IPS-18c (cell line): ENCODE data around the gene NAV2.
"Not testable (repeated sequence)": the region's sequence is repeated elsewhere in the genome, so short reads cannot be mapped to it uniquely, and the experiment has no call there.

Experiments used
- H3K4me3 ChIP-seq: 2 replicates; pipeline ENCODE4 v1.7.0; 2013; ENCODE audit warnings: low read depth, mild to moderate bottlenecking, low read length, moderate library complexity; ENCODE audit not compliant: insufficient read depth
- H3K9me3 ChIP-seq: one replicate; pipeline ENCODE4 v1.6.1; 2013; ENCODE audit warnings: mild to moderate bottlenecking, low read length, moderate library complexity; ENCODE audit not compliant: control insufficient read depth, insufficient read depth

NAV2 gene

GRCh38 chr11:20113149-20113438 is 400.5 kb downstream of the NAV2 start:
- Histone ChIP-seq H3K4me3 (no peak overlapping the region), H3K9me3 (no peaks in the 10 kb centered on the region)

GRCh38 chr11:20114588-20114987 is 402.0 kb downstream of the NAV2 start:
- Histone ChIP-seq H3K9me3 (no peaks in the 10 kb centered on the region), H3K4me3 (no peak overlapping the region)

- Histone ChIP-seq H3K9me3 (no peaks in the 10 kb centered on the region), H3K4me3 (no peak overlapping the region)
These were observed 404.2 kb downstream of the NAV2 start for GRCh38 chr11:20116825-20117224.

GRCh38 chr11:20117291-20117690 is 404.7 kb downstream of the NAV2 start:
- no peaks in the 10 kb centered on the region for H3K9me3 ChIP-seq
- H3K4me3 ChIP-seq = no peak overlapping the region

DNA sequence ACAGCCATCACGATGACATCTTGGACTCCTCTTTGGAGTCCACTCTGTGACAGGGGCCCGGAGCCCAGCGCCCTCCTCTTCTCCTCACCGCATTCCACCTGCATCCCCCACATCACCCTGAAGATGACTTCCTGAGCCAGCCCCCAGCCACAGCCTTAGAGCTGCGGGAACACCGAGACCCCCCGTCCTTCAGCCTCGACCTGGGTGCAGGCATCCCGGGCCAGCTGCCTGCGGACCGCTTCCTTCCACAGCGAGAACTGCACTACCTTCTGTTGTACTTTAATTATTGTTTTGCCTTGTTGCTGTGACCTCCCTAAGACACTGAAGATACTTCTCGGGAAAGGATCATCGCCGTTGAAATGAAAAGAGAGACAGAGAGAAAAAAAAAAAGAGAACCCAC is 405.6 kb downstream of the NAV2 start:
- Histone ChIP-seq H3K9me3 (no peaks in the 10 kb centered on the region), H3K4me3 (no peak overlapping the region)

DNA sequence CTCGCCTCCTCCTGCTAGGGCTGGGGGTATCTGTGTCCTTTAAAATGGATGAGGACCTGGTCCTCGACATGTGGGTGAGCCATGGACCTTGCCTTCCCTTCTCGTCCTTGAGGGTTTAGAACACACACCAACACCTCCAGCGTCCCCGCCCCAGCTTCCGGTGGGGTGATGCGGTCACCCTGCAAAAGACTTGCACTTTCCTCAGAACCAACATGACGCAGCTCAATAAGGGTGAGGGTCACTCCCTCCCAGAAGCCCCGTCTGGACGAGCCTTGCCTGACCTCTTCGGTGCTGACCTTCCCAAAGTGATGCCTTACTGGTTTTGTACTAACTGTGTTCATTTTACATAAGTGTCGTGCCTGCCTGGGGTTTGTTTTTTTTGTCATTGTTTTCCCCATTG is 406.7 kb downstream of the NAV2 start:
- no peaks in the 10 kb centered on the region for H3K9me3 ChIP-seq
- no peak overlapping the region for H3K4me3 ChIP-seq

DNA sequence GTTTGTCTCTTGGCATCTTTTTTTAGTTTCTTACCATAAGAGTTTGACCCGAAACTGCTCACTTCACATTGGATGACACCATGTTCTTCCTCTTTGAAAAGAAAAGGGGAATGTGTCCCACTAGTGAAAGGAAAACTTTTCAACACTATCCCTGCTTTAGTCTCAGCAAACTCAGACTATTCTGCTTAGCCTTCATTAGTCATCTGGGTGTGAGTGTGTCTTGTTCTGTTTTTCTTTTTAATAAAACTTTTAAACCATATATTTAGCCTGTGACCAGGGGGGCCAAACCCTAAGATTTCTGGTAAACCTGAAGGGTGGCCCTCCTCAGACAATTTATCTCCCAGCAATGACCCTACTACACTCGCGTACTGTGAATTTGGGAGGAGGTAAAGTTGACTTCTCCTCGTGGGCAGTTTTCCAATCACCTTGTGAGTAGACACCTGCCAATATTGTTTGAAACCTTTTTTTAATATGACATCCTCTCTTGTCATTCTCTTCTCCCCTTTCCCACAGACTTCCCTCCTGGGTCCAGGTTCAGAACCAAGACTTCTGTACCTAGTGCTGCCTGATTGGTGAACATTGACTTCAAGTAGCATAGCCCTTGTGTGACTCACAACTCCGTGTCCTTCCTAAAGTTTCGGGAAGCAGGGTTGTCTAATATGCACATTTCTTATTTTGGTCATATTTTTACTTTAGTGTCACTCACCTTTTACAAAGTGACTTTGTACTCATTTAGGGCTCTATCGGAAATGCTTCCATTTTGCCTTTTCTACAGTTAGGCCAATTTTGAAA is 407.7 kb downstream of the NAV2 start:
- Histone ChIP-seq H3K9me3 (no peaks in the 10 kb centered on the region), H3K4me3 (no peak overlapping the region)

GRCh38 chr11:20122131-20122530 is 409.5 kb downstream of the NAV2 start:
- H3K9me3 ChIP-seq = no peaks in the 10 kb centered on the region
- no peak overlapping the region for H3K4me3 ChIP-seq

DNA sequence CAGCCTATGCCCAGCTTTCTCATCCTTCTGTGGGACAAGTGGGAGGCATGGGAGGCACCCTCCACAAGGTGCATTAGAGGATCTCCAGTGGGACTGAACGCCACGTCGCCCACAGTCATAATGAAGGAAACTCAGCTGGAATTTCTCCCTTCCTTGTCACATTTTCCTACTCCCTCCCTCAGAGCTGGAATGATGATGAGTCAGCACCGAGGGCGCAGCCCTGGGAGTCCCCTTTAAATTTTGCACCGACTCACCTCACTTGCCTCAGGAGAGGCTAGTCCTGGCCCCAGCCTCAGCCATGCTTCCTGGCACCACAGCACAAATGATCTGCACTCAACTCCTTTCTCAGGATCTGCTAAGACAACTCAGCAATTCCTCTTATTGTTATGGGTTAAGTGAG is 413.3 kb downstream of the NAV2 start:
- H3K9me3 ChIP-seq = no peaks in the 10 kb centered on the region
- H3K4me3 ChIP-seq = no peak overlapping the region

GRCh38 chr11:20126724-20127123 is 414.1 kb downstream of the NAV2 start:
- H3K4me3 ChIP-seq = no peak overlapping the region
- H3K9me3 ChIP-seq = no peaks in the 10 kb centered on the region

DNA sequence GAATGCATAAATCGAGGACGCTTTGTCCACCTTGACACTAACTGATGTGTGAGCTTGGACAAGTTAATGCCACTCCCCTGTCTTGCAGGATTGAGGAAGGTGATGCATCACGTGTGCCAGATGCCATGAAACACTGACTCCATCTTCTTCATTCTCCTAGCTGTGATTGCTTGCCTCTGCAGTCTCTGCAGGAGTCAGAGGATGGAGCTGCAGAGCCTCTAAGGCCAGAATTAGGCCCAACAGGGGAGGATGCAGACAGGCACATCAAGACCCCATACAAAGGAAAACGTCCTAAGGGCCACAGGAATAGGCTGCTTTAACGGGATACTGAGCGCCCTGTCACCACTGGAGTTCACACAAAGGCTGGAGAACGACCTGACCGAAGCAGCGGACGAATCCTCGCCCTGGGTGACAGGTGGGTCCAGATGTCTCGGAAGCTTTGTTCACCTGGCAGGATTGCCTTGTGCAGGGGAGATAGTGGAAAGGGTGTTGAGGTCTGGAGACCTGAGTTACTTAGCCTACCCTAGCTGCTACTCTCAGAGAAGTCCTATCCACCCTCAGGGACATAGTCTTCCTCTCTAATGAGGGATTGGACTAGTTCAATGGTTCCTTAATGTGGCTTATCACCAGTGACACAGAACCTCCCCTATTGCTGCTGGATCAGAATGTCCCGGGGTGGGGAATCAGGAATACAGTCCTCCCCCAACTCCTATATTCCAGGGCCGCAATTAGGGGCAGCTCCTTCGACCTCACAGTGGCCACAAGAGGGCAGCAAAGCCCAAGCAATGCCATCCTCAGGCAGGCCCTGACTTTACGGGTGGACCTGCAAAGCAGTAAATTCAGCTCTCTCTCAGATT is 415.3 kb downstream of the NAV2 start:
- H3K9me3 ChIP-seq = no peaks in the 10 kb centered on the region
- no peak overlapping the region for H3K4me3 ChIP-seq

- H3K9me3 ChIP-seq, H3K4me3 ChIP-seq: not testable (repeated sequence)
These were observed 415.8 kb downstream of the NAV2 start for GRCh38 chr11:20128528-20128825.

GRCh38 chr11:20129665-20130064 is 417.0 kb downstream of the NAV2 start:
- Histone ChIP-seq H3K9me3 (no peaks in the 10 kb centered on the region), H3K4me3 (no peak overlapping the region)

DNA sequence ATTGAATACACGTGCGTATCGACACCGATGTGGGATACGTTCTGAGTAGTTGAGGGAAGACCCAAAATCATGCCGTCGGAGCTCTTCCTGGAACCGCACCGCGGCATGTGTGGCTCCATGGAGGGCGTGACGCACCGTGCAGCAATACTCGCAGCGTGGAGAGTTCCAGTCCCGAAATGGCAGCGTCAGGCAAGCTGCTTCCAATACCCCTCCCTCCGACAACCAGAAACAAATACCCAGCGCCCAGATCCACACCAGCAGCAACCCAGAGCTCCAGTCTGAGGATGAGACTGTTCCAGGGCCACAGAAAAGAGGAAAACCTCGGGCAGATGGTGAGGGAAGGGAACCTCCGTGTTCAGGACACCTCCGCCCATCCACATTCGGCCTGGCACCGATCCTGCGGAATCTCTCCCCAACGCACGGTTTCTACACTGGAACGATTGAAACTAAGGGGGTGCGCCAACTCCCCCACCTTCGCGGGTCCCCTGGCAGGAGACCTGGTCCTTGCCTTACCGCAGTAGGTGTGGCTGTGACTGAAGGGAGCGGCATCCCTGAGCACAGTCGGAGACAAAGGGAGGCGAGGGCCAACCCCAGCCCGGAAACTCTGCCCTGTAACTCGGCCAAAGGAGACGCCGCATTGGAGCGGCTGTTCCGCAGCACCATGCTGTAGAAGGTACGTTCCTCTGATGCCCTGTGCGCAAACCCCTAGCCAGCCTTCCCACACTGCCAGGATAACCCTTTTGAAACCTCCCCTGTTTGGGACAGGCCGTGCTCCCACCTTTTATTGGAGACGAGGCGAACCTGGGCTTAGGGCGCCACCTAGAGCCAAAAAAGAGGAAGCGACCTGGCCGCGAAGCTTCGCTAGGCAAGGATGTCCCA is 419.4 kb downstream of the NAV2 start:
- H3K4me3 ChIP-seq = peak overlapping the region; percentile 17
- peaks cover 2% of the 10 kb centered on the region for H3K9me3 ChIP-seq

- Histone ChIP-seq H3K4me3 (no peak overlapping the region), H3K9me3 (peaks cover 2% of the 10 kb centered on the region)
These were observed 420.0 kb downstream of the NAV2 start for GRCh38 chr11:20132667-20133039.

GRCh38 chr11:20134991-20135736 is 422.5 kb downstream of the NAV2 start:
- Histone ChIP-seq H3K9me3 (peaks cover 2% of the 10 kb centered on the region), H3K4me3 (no peak overlapping the region)

DNA sequence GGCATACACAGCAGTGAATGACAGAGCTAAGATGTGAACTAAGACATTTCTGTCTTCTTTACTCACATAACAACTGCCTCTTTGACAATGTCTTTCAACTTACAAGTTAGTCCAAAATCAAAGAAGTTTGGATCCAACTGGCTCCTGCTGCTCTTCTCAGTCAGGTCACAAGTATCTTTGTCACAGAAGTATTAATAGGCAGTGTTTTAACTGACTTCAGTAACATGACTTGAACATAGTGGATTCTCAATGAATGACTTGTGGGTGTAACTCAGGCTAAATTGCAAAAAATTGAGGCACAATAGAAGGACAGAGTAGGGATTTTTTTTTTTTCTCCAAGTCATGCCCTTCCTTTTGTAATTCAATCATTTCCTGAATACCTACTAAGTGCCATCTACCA is 425.0 kb downstream of the NAV2 start:
- no peak overlapping the region for H3K4me3 ChIP-seq
- H3K9me3 ChIP-seq = peaks cover 2% of the 10 kb centered on the region
